HepG2 (cell line): ENCODE results near the gene RNF213. TPM values are rescaled to one million over a fixed set of nuclear protein-coding genes. Genes with fewer than 3 reads are reported as not detected.
"Not testable (repeated sequence)": the region's sequence is repeated elsewhere in the genome, so short reads cannot be mapped to it uniquely, and the experiment has no call there.

Source experiments
- ATAC-seq: fragments of 200-7000 bp; cut with Tn5 transposase; 3 replicates; pipeline ENCODE4 v1.9.1; 2020; ENCODE audit warnings: mild to moderate bottlenecking, moderate library complexity
- BruUV-seq: library from RNA; stranded (reverse); fragments of 400-500 nt; replicated peaks from 2 replicates; lab custom pipeline; 2021; lab: Mats Ljungman, UMichigan
- CTCF ChIA-PET: fragments of 300-600 bp; formaldehyde crosslinking; extraction: SDS; loops from one replicate; lab custom pipeline; 2021; ENCODE audit warnings: low total read pairs, inconsistent platforms, low intra/inter-chr PET ratio; lab: Yijun Ruan, JAX
- POLR2A ChIA-PET: fragments of 350-600 bp; sonication (Branson Sonifier 250); formaldehyde crosslinking; loops from one replicate; lab custom pipeline; 2020; ENCODE audit warnings: antibody characterized with exemption, inconsistent platforms; lab: Yijun Ruan, JAX
- DNase-seq: peaks from one replicate; pipeline ENCODE4 v3.0.0-alpha.2; 2015; ENCODE audit warnings: low spot score
- FAIRE-seq: peaks from 3 replicates; lab custom pipeline; 2011; peaks lifted over from hg19 to GRCh38; lab: Jason Lieb, UNC
- H2AFZ ChIP-seq: one replicate; pipeline ENCODE4 v1.6.1; 2011; ENCODE audit warnings: low read length, inconsistent platforms
- H3K27ac ChIP-seq: fragments of 300-600 bp; 3 replicates; pipeline ENCODE4 v1.8.0; 2011; ENCODE audit warnings: mixed run types, mild to moderate bottlenecking, mixed read lengths, low read length, inconsistent platforms; ENCODE audit not compliant: insufficient read depth; ENCODE audit errors: extremely low read length
- H3K27me3 ChIP-seq, 2 experiments: fragments of 200-600 bp in 1 of 2; 2 replicates in 1 of 2; 3 replicates in 1 of 2; pipeline versions ENCODE4 v1.6.0 to v1.8.0; 2011; ENCODE audit warnings: low read length in 2 of 2, mild to moderate bottlenecking in 2 of 2, moderate library complexity in 2 of 2, inconsistent platforms in 1 of 2; ENCODE audit not compliant: insufficient read depth in 2 of 2, control insufficient read depth in 1 of 2
- H3K36me3 ChIP-seq, 2 experiments: fragments of 200-600 bp in 1 of 2; replicated peaks in 1 of 2; 2 replicates in 1 of 2; 3 replicates in 1 of 2; pipeline versions ENCODE4 v1.5.1 to v1.8.0; 2011; ENCODE audit warnings: low read length in 2 of 2, inconsistent platforms in 1 of 2; ENCODE audit not compliant: insufficient read depth in 2 of 2, control insufficient read depth in 1 of 2
- H3K4me1 ChIP-seq: 2 replicates; pipeline ENCODE4 v1.5.1; 2012; ENCODE audit warnings: low read length, inconsistent platforms; ENCODE audit not compliant: insufficient read depth
- H3K4me2 ChIP-seq: 2 replicates; pipeline ENCODE4 v1.6.0; 2011; ENCODE audit warnings: low read depth, low read length, inconsistent platforms
- H3K4me3 ChIP-seq, 3 experiments: fragments of 200-600 bp in 1 of 3; sonication (generic), shearing (Covaris generic) in 1 of 3; replicated peaks in 1 of 3; 2 replicates each; pipeline ENCODE4 v1.5.1; 2011 to 2016; ENCODE audit warnings: low read length in 3 of 3, inconsistent platforms in 2 of 3, low read depth in 2 of 3, mild to moderate bottlenecking in 2 of 3, control low read depth in 1 of 3, mixed read lengths in 1 of 3; ENCODE audit not compliant: insufficient read depth in 1 of 3
- H3K79me2 ChIP-seq: one replicate; pipeline ENCODE4 v1.6.1; 2011; ENCODE audit warnings: low read length, inconsistent platforms; ENCODE audit not compliant: insufficient read depth
- H3K9ac ChIP-seq: 2 replicates; pipeline ENCODE4 v1.6.0; 2011; ENCODE audit warnings: mild to moderate bottlenecking, low read depth, low read length, inconsistent platforms; ENCODE audit not compliant: insufficient read depth
- H3K9me3 ChIP-seq: 2 replicates; pipeline ENCODE4 v1.5.1; 2012; ENCODE audit warnings: mild to moderate bottlenecking, low read length
- H4K20me1 ChIP-seq: 2 replicates; pipeline ENCODE4 v1.6.0; 2011; ENCODE audit warnings: inconsistent platforms, mild to moderate bottlenecking, low read length, moderate library complexity; ENCODE audit not compliant: insufficient read depth
- HNRNPH1 ChIP-seq: fragments of 200-400 bp; formaldehyde crosslinking; optimal IDR thresholded peaks from 2 replicates; pipeline ENCODE3; 2017; ENCODE audit warnings: mild to moderate bottlenecking, low read depth, low read length
- NFE2L2 ChIP-seq: fragments of 150-350 bp; IDR thresholded peaks from 2 replicates; pipeline ENCODE4 v1.6.1; 2014; ENCODE audit warnings: low read length
- STAT5B ChIP-seq: sonication (generic); formaldehyde crosslinking; IDR thresholded peaks from 2 replicates; pipeline ENCODE4 v1.4.0; 2020; ENCODE audit warnings: missing genetic modification reagents
- TCF7 ChIP-seq: sonication (generic); IDR thresholded peaks from 2 replicates; pipeline ENCODE4 v1.6.1; 2016; ENCODE audit warnings: antibody characterized with exemption, low read depth
- ZNF20 ChIP-seq: sonication (generic); formaldehyde crosslinking; IDR thresholded peaks from 2 replicates; pipeline ENCODE4 v1.4.0; 2020; ENCODE audit warnings: mild to moderate bottlenecking, moderate library complexity, missing genetic modification reagents
- WGBS: methylation state at CpG from one replicate; pipeline ENCODE4 v1.1.6; 2017; ENCODE audit warnings: low lambda C conversion rate; 5-methylcytosine and 5-hydroxymethylcytosine counted together
- in situ Hi-C: cut with HindIII; loops from 2 replicates; pipeline ENCODE4 v1.10.0; 2017; ENCODE audit warnings: low pct_unique_long_range_greater_than_20kb; ENCODE audit not compliant: extremely low pct_ligation_motif_present
- intact Hi-C: fragments of 100-400 bp; cut with micrococcal nuclease; formaldehyde crosslinking; loops from one replicate; pipeline ENCODE4 v1.10.0; 2022; ENCODE audit not compliant: unreplicated experiment
- polyA plus RNA-seq, 8 experiments: library from polyadenylated mRNA; depleted of rRNA in 3 of 8; stranded (reverse) in 7 of 8; unstranded in 1 of 8; fragments of >200 nt; fragmentation: Illumina TruSeq in 4 of 8; extraction: Trizol in 4 of 8; gene quantifications; 2 replicates each; pipeline versions ENCODE4 v1.2.1 to v1.2.3, GENCODE V29; 2011 to 2016; ENCODE audit warnings: low read depth in 4 of 8, missing spikeins in 1 of 8, mixed read lengths in 1 of 8; ENCODE audit not compliant: insufficient read depth in 1 of 8
- total RNA-seq, 5 experiments: library from RNA; depleted of rRNA; stranded (reverse); fragments of >200 nt; fragmentation: Illumina TruSeq; extraction: Trizol; gene quantifications; 2 replicates each; pipeline ENCODE4 v1.2.3, GENCODE V29; 2016; ENCODE audit warnings: low read depth in 1 of 5

The RNF213 gene
- total and polyA plus RNA-seq, 2 of the 13 experiments (the other 11 are each of a cell fraction or from before 2014, with no cell fraction given) = 38.6 to 38.7 TPM

- no peak for FAIRE-seq
- no peaks in the 10 kb centered on the region for H3K79me2 ChIP-seq
- DNase-seq = no peak
- no peak overlapping the region for H3K4me2 ChIP-seq
- TF ChIP-seq HNRNPH1 = no peak
- TF ChIP-seq TCF7 = no peak
- TF ChIP-seq ZNF20 (CRISPR knock-in tag) = no peak
- no peak for TF ChIP-seq NFE2L2
- no peak for TF ChIP-seq STAT5B (CRISPR knock-in tag)
- BruUV-seq = no TSS peak
- no peaks in the 10 kb centered on the region for H3K4me1 ChIP-seq
- H4K20me1 ChIP-seq = no peaks in the 10 kb centered on the region
- no peak; the same call in 2 of the 3 replicates for ATAC-seq
- H3K27ac ChIP-seq = no peak overlapping the region
- no peak overlapping the region for H3K9ac ChIP-seq
- no peaks in the 10 kb centered on the region for H3K27me3 ChIP-seq
- no peaks in the 10 kb centered on the region for H3K9me3 ChIP-seq
- intact Hi-C loops (no loop called here), in situ Hi-C loops (no loop called here)
- CTCF ChIA-PET = no interaction called here
- H3K36me3 ChIP-seq = peaks cover 34 to 71% of the 10 kb centered on the region in 2 experiments
- no peak overlapping the region for H3K4me3 ChIP-seq
- no peak overlapping the region for H2AFZ ChIP-seq
- 97% methylated on average over 15 of the region's 19 CpGs for WGBS
- POLR2A ChIA-PET = no interaction called here
Measured at GRCh38 chr17:80297996-80298560, 37.4 kb downstream of the RNF213 start.

GRCh38 chr17:80299350-80300100, 38.9 kb downstream of the RNF213 start:
- H3K4me3 ChIP-seq, H3K4me1 ChIP-seq, H3K4me2 ChIP-seq, FAIRE-seq, H3K79me2 ChIP-seq, H3K27ac ChIP-seq, ATAC-seq, H3K9me3 ChIP-seq, intact Hi-C loops, H3K9ac ChIP-seq, CTCF ChIA-PET, DNase-seq, POLR2A ChIA-PET, H3K27me3 ChIP-seq, BruUV-seq, in situ Hi-C loops, H4K20me1 ChIP-seq, H2AFZ ChIP-seq: not testable (repeated sequence)
- H3K36me3 ChIP-seq = peaks cover 30 to 70% of the 10 kb centered on the region in 2 experiments
- 95% methylated on average over 4 of the region's 4 CpGs for WGBS

- H3K79me2 ChIP-seq, CTCF ChIA-PET: not testable (repeated sequence)
Measured at GRCh38 chr17:80300756-80301155, 40.1 kb downstream of the RNF213 start.

More at GRCh38 chr17:80300756-80301155, 40.1 kb downstream of the RNF213 start:
- intact Hi-C loops, H3K4me1 ChIP-seq, H2AFZ ChIP-seq, H3K9me3 ChIP-seq, H3K4me2 ChIP-seq, POLR2A ChIA-PET, H3K9ac ChIP-seq, in situ Hi-C loops, DNase-seq, H4K20me1 ChIP-seq, H3K27ac ChIP-seq, BruUV-seq, H3K27me3 ChIP-seq, FAIRE-seq, ATAC-seq, H3K4me3 ChIP-seq: not testable (repeated sequence)
- peaks cover 23 to 63% of the 10 kb centered on the region in 2 experiments for H3K36me3 ChIP-seq
- 94% methylated on average over 2 of the region's 2 CpGs for WGBS
